ENCODE results near the gene IL12B.
"Not testable (repeated sequence)": the region's sequence is repeated elsewhere in the genome, so short reads cannot be mapped to it uniquely, and the experiment has no call there.

The IL12B gene

DNA sequence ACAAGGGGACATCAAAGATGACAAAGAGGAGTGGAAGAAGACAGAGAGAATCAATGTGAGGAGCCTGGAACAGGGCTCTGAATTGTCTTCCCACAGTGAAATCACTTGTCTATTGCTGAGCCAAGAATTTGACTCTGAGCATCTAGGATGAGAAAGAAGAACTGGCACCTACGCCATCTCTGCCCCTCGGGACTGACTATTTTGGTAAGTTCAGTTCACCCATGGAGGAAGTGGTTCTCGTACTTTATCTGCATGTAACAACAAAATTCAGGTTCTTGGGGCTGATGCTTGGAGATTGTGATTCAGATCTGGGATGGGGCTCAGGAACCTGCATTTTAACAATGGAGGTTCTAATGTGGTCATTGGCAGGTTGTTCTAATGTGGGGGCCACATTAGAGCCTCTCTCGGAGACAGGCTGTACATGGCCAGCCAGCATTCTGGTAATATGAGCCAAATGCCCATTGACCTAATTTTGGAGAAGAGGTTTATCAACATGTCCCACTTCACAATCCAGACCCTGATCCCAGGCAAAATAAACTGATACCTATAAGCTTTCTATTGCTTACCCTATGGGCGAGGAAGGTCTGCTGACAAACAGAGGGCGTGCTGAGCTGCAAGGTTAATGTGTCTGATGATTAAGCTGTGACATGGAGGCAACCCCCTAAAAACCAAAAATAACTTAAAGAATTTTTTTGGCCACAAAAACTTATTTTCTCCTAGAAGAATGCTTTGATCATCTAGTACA lies 2.7 kb upstream of the IL12B start:
- DNase-seq, result no peak

DNA sequence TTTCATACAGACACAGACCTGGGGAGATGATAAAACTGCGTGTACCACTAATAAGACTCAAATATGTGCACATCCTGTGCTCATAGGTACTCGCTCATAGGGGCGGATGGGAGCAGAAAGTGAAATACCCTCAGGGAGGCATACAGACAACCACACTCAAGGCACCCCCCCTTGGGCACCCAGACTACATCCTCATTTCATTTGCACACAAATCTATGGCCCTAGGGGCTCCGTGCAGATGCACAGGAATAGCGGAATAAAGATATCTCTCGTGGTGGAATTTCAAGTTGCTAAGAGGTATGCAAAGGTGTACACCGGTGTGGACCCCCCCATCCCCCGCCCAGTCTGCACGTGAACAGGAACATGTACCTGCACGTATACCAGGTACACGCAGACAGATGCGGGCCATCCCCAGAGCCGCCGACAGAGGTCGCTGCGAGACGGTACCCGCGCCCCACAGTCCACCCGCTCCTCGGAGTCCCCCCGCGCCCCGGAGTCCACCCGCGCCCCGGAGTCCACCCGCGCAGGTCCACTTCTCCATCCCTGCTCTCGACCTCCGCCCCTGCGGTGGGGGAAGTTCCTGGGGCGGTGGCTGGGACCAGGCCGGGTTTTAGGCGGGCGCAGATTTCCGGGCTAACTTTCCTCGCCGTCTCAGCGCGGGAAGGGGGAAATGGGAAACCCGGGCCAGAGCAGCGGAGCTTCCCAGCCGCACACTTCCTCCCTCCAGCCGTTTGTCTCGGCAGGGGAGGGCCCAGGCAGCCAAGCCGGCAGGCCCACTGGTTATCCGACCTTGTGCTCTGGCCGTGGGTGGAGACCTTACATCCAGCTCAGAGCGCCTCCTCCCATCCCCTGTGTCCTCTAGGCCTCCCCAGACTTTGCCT lies 1.0 kb upstream of the IL12B start:
- DNase-seq, result peak; percentile 71

DNA sequence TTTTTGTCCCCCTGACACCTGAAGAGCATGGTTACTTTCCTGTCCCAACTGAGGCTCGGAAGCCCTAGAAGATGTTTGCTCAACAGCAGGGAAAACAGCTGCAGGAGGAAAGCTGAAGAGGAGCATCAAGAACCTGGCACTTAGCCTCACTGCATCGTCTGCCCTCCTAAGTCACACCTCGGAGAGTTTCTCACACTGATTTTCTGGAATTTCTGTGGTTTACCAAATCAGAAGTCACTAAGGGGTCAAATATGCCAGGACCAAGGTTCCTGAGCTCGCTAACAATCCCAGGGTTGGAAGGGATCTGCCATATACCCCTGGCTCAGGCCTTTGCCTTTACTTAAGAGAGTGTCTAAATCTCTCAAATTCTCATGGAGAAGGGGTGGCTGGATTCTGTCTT lies 5.3 kb downstream of the IL12B start:
- no peak for DNase-seq

DNA sequence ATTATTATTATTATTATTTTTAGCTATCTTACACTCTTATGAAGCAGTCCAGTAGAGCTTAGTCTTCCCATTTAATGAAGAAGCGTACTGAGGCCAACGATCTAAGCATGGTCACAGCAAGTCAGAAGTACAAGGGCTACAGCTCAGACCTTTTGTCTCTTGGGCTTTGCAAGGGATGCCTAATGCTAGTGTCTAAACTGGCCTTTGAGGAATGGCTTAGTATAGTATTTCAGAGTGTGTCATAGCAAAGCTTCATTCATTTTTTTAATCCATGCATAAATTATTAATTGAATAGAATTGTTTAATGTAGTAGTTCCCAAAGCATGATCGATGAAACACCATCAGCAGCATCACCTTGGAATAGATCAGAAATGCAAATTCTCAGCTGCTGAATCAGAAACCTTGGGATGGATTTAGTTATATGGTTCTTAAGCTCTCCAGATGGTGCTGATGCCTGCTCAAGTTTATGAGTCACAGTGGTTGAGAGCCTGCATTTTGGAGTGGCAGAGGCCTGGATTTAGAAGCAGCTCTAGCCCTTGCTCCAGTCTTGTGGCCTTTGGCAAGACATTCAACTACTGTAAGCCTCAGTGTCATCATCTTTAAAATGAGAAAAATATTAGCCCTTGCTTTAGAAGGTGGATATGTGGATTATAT lies 6.1 kb downstream of the IL12B start:
- DNase-seq, result no peak

DNA sequence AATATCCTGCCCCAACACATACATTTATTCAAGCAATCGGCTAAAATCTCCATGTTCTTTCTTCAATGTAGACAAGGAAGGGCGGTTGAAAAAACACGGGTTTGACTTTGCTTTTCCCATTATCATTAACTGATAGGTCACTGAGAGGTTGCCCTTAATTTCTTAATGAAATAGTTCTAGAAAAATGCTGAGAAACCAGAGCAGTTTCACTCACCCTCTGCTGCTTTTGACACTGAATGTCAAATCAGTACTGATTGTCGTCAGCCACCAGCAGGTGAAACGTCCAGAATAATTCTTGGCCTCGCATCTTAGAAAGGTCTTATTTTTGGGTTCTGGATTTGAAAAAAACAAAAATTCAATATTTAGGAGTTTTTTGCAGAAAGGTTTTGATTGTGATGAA lies 8.1 kb downstream of the IL12B start:
- DNase-seq, result no peak

DNA sequence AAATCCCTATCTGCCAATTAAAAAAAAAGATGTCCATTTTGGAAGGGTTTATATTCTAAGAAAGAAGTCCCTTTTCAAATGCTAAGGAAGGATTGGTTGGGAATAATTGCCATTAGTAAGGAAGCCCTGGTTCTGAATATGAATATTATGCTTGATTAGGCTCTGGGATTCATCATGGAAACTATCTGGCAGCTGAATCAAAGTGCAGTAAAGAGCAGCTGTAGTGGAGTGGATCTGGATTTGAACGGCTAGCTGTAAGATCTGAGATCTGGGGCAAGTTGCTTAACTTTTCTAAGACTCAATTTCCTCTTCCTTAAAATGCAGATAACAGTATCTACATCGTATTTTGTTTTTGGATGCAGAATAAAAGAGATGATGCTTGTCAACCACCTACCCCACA lies 10.5 kb downstream of the IL12B start:
- no peak for DNase-seq

DNA sequence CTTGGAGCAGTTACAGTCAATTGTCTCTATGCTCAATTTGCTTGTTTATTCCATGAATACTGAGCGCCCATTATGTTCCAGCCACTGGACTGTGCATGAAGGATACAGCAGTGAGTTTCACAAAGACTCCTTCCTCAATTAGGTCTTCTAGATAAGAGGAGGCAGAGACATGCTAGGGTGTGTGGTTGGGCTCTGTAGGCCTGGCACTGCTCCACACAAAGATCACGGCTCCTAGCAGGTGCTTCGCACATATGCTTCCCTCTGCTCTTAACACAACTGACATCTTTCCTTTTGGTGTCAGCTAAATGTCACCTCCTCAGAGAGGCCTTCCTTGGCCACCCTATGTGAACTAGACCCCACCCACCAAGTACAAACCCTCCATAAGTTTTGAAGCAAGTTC lies 10.9 kb downstream of the IL12B start:
- DNase-seq, result no peak

DNA sequence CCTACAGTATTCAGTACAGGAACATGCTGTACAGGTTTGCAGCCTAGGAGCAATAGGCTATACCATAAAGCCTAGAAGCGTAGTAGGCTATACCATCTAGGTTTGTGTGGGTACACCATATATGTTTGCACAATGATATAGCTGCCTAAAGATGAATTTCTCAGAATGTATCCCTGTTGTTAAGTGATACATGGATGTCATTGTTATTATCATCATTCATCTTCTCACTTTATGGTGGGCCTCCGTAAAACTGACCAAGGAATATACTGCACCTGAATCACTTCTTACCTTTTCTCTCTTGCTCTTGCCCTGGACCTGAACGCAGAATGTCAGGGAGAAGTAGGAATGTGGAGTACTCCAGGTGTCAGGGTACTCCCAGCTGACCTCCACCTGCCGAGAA lies 11.8 kb downstream of the IL12B start:
- no peak for DNase-seq

DNA sequence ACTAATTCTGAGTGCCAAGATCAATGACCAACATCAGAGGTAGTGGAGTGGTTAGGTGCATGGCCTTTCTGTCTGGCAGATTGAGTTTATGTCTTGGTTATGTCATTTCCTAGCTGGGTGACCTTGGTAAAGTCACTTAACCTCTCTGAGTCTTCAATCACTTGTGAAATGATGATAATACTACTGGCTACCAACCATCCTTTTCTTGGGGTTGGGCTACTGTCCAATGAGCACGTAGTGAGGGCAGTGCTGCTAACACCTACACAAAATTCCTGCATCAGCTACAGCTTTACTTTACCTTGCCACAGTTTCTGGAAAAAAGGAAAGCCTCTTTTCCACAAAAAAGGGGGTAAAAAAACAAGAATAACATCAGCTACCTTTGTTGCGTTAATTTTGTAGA lies 12.4 kb downstream of the IL12B start:
- no peak for DNase-seq

DNA sequence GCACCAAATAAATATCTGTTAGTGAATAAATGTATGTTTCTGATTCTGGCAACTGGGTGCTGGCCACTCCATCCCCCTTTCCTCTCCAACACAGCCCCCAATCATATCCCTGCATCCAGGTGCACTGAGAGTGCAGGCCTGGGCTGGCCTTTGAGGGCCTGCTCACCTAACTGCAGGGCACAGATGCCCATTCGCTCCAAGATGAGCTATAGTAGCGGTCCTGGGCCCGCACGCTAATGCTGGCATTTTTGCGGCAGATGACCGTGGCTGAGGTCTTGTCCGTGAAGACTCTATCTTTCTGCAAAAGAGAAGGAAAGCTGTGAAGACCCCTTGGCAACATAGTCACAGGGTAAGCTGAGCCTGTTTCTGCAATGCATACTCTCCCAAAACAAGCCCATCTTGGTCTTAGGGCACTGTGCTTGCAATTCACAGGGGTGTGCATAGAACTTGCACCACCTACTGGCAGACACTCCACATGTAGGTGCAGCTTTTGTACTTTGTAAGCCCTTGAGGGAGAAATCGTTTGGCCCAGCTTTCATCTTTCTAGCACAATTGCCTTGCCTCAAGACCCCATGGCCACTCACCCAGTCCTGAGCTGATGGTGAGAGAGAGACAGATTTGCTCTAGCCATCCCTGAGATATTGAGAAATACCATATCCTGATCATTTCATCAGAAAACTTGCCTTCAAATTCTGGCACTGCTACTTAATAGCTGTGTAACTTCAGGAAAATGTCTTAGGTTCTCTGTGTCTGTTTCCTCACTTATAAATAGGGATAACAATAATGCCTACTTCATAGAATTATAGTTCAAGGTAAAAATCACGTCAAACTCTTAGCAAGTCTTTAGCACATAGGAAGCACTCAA lies 13.5 kb downstream of the IL12B start:
- no peak for DNase-seq

DNA sequence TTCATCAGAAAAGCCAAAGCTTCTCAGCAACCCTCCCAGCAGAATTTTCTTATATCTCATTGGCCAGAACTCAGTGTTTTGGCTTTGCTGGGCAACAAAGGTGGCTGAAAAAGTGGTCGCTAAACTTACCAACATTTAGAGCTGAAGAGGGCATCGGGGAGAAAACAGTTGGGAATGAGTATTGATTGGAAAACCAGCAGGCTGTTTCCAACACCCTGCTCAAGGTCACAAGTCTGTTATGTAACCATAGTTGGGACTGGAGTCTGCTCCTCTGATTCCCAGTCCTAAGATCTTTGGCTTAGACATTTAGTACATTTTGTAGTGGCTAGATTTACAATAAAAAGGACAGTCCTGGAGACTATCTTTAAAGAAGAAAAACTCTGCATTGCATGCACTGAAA lies 17.1 kb downstream of the IL12B start:
- no peak for DNase-seq

DNA sequence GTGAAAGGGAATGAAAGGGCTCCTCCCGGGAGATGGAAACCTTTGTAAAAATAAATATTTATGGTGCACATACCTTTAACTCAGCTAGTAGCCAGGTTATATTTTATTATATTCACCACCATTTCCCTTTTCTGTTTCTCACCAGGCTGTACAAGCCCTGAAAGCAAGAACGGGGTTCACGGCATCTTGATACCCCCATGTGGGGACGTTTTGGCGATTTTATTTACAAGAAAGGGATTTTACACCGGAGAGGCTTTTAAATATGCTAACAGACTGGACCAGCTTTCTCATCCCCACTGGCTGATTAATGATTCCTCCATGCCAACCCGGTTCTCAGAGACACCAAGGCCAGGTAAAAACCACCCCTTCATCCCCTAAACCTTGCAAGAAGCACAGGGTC lies 19.2 kb downstream of the IL12B start:
- no peak for DNase-seq

DNA sequence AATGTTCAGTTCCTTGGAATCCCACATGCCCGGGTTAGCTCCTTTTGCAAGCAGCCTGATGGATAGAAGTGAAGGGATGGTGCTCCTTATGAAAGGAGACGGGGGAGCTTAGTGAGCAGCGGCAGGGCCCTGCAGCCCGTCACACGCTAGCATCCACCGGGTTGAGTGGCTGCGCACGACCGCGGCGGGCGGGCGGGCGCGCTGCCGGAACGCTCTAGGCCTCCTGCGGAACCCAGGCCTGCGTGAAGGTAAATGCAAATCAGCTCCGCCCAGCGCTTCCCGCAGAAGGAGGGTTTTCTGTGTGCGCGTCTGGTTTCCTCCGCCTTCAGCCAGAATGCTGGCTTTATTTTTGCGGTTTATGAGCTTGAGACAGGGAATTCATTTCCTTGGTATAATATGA lies 19.8 kb downstream of the IL12B start:
- no peak for DNase-seq

DNA sequence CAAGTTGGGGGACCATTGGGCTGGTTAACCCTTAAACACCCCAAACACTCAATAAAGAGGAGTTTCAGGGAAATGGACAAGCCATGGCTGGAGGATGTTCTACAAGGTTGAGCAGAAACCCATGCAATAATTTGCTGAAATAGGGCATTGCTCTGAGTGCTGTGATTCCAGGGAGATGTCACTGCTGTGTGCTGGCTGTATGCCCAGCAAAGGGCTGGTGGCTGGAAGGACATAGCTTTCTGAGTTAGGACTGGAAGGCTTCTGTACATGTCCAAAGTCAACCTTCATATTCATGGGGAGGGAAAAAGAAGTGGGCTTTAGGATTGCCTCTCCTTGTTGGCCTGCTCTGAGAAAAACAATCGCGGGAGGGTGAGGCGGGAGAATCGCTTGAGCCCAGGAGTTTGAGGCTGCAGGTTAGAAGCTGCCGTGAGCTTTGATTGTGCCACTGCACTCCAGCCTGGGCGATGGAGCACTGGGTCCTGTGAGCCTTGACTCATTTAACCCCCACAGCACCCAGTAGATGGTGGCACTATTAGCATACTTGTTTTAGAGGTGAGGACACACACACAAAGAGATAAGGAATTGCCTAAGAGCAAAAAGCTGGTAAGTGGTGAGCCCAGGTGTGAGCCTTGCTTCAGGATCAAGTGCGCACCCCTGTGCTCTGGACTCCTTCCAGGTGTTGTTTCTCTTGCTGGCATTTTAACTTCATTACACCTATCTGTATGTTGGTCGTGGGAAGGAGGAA lies 20.4 kb downstream of the IL12B start:
- no peak for DNase-seq

DNA sequence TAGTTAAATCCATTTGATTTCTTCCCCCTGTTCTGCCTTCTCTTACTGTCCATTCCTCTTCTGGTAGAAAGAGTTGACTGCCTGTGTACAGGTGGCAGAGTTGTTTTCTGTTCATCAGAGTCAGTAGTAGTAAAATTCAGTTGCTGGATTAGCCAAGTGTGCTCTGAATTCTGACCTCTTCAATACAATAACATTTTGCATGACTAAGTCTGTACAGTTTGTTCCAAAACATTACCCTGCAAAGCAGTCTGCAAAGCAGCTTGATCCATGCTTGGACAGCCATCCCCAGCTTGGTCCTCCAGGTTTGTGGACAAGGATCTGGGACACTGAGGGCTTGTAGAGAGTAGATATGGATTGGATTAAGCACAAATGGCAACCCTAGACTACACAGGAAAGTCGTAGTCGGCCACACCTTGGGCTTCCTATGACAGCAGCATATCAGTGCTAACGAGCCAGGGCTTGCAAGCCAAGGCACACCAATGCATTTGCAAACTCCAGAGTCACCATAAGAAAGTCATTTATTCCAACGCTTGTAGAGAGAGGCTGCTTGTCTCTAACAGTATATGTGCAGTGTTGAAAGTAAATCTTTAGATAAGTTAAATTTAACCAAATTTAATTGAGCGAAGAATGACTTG lies 25.2 kb downstream of the IL12B start:
- no peak for DNase-seq

DNA sequence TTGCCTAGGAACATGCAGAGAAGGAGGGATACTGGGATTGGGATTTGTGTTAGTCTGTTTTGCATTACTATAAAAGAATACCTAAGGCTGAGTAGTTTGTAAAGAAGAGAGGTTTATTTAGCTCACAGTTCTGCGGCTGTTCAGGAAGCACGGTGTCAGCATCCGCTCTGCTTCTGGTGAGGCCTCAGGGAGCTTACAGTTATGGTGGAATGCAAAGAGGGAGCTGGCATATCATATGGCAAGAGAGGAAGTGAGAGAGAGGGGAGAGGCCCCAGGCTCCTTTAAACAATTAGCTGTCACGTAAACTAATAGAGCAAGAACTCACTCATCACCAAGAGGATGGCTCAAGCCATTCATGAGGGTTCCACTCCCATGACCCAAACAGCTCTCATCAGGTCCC lies 27.0 kb downstream of the IL12B start:
- no peak for DNase-seq

DNA sequence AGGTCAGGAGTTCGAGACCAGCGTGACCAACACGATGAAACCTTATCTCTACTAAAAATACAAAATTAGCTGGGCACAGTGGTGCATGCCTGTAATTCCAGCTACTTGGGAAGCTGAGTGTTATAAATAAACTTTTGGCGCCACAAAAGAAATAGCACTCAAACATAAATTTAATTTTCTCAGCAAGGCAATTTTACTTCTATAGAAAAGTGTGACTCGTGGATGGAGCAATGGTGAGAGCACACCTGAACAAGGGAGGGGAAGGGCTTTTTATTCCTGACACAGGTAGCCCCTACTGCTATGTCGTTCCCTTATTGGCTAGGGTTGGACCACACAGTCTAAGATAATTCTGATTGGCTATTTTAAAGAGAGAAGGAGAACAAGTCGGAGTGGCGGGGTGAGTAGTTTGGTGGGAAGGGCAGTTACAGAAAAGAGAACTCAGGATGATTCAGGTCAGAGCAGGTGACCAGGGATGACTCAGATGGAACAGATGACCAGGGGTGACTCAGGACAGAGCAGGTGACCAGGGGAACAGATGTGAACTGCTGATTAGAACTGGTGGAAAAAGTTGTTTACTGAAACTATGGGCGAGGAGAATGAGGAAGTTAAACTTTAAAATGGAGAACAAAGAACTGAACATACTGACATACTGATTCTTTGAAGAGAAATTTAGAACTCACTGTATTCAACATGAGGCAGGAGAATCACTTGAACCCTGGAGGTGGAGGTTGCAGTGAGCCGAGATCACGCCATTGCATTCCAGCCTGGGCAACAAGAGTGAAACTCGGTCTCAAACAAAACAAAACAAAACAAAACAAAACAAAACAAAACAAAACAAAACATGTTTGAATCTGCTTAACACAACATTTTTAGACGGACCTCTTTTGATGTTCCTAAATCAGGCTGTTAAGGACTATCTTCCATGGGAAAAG lies 28.1 kb downstream of the IL12B start:
- not testable (repeated sequence) for DNase-seq

DNA sequence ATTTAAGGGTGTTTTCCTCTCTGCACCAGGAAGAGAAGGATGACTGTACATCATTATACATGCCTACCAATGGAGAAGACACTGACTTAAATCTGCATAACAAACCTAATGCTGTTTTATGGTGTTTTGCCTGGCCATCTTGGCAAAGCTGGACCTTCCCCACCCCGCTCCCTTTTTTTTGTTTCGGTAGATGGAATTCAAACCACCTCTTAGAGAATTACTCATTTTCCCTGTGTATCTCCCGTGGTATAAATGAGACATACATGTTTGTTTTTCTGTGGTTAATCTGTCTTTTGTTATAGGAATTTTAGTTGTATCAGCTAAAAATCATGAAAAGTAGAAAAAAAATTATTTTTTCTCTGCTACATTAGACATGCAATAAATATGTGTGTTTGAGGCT lies 28.8 kb downstream of the IL12B start:
- no peak for DNase-seq

DNA sequence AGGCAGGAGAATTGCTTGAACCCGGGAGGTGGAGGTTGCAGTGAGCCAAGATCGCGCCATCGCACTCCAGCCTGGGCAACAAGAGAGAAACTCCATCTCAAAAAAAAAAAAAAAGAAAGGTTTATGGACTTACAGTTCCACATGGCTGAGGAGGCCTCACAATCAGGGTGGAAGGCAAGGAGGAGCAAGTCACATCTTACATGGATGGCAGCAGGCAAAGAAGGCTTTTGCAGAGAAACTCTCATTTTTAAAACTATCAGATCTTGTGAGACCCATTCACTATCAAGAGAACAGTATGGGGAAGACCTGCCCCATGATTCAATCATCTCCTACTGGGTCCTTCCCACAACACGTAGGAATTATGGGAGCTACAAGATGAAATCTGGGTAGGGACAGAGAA lies 33.0 kb downstream of the IL12B start:
- not testable (repeated sequence) for DNase-seq

DNA sequence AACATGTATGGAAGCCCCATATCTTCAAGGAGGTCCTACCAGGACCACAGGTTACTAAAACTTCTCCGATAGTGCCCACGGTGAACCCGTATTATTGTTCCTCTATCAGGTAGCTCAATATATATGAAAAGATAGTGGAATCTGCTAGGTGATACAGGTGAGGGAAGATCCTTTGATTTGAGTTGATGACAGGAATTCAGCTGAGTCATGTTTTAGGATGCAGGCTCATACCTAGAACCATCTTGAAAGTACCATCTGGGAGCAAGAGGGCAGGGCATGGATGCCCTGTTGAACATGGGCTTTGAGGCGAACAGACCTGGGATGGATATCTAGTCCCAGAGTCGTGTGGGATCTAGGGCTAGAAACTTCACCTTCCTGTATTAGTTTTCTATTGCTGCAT lies 35.4 kb downstream of the IL12B start:
- DNase-seq, result no peak

DNA sequence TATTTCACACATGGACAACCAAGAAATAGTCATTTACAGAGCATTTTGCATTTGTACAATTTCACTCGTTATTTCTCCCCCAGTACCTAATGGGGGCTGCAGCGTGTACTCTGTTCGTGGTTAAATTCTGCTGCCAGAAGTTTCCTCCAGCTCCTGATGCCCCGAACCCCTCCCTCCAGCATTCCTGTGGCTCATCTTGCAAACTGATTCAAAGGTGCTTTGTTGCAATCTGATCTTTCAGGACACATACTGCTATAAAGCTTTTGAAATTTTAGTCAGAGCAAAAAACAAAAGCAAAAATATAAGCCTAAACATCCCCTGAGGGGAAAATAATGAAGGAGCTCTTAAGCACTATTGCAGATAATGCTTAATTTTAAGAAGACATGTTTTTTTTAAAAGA lies 39.5 kb downstream of the IL12B start:
- DNase-seq, result no peak
